NCI-H1092 treated with DMSO at 0.1 percent for 48 hours (cell line): Measurements from ENCODE around the gene BSPRY.
"Not testable (repeated sequence)": the region's sequence is repeated elsewhere in the genome, so short reads cannot be mapped to it uniquely, and the experiment has no call there.

Experiments
- DNase-seq: peaks from one replicate; lab custom pipeline; 2025; lab: John Stamatoyannopoulos, UW

The BSPRY gene

GRCh38 chr9:113395000-113395861 lies 45.9 kb downstream of the BSPRY start:
- no peak for DNase-seq

- DNase-seq = no peak
Observed at GRCh38 chr9:113397203-113397631, 47.9 kb downstream of the BSPRY start.

- no peak for DNase-seq
Observed at GRCh38 chr9:113398796-113399195, 49.5 kb downstream of the BSPRY start.

- no peak for DNase-seq
Observed at GRCh38 chr9:113399646-113400200, 50.4 kb downstream of the BSPRY start.

GRCh38 chr9:113401027-113401792 lies 51.9 kb downstream of the BSPRY start, which contains the start of gene ALAD:
ALAD (minus strand) TSS chr9:113401284; CDS start chr9:113393559, 7,725 bp downstream.
- DNase-seq = peak; percentile 98

- DNase-seq = no peak
Observed at GRCh38 chr9:113403646-113404045, 54.3 kb downstream of the BSPRY start.

GRCh38 chr9:113406353-113406752 lies 57.0 kb downstream of the BSPRY start:
- DNase-seq = not testable (repeated sequence)

- peak; percentile 55 for DNase-seq
Observed at GRCh38 chr9:113406873-113407511, 57.7 kb downstream of the BSPRY start.

- DNase-seq = no peak
Observed at GRCh38 chr9:113409481-113409880, 60.1 kb downstream of the BSPRY start.

- no peak for DNase-seq
Observed at GRCh38 chr9:113409883-113410206, 60.5 kb downstream of the BSPRY start.

- DNase-seq = peak; percentile 96
Observed at GRCh38 chr9:113410207-113410864, 61.0 kb downstream of the BSPRY start, which contains the start of the genes C9orf43 and POLE3. C9orf43 (plus strand) TSS chr9:113410747; CDS start chr9:113413494, 2,747 bp downstream. POLE3 (minus strand) TSS chr9:113410675; CDS start chr9:113410293, 382 bp downstream.

GRCh38 chr9:113416149-113416721 lies 66.9 kb downstream of the BSPRY start:
- no peak for DNase-seq

- DNase-seq = no peak
Observed at GRCh38 chr9:113417370-113417769, 68.0 kb downstream of the BSPRY start.
